NCI-H526 treated with DMSO at 0.1 percent for 48 hours (cell line): ENCODE results near the gene CEP78.

Experiments
- DNase-seq: peaks from one replicate; lab custom pipeline; 2025; lab: John Stamatoyannopoulos, UW

CEP78 gene

DNA sequence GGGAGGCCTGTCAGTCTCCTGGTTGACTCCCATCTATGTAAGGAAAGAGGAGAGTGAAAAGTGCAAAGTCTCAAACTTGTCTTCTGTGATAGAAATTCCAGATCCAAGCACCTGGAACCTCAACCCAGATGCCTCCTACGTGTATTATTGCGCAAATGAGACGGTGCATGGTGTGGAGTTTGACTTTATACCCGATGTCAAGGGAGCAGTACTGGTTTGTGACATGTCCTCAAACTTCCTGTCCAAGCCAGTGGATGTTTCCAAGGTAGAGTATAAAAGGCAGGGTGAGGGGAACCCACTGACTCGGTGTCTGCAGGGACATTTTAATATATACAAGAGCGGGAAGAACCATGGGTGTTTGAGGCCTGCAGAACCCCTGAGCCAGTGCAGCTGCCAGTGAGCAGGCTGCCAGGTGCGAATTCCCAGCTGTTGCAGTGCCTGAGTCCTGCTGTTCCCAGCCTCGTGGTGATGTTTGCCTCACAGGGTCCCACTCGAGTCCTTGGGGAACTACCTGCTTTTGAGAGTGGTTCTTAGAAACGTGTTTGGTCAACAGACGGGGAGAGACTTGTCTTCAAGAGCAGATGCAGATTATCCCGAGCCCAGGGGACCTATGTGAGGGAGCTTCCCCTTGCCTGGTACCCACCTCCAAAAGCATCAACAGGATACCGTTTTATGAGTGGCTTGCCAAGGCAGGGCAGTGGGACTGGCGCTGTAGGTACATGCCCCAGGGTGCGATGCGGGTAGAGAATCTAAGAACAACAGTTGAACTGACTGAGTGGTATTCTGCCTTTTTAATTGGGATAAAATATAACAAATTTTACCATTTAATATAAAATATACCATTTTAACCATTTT lies 70.6 kb downstream of the CEP78 start:
- no peak for DNase-seq

DNA sequence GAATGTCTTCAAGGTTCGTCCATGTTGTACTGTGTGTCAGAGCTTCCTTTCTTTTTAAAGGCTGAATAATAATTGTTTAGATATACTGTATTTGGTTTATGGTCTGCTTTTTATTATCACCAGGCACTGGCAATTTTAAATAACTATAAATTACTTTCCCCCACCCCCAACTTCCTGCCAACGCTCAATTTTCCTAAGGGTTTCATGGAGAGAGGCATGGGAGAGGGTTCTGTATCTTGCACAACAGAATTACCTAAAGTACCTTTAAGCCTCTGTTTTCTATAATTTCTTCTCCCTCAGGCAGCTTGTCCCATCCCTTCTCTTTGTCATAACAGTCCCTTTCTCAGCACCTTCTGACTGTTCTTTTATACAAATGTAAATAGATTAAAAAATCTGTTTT lies 71.5 kb downstream of the CEP78 start:
- no peak for DNase-seq

DNA sequence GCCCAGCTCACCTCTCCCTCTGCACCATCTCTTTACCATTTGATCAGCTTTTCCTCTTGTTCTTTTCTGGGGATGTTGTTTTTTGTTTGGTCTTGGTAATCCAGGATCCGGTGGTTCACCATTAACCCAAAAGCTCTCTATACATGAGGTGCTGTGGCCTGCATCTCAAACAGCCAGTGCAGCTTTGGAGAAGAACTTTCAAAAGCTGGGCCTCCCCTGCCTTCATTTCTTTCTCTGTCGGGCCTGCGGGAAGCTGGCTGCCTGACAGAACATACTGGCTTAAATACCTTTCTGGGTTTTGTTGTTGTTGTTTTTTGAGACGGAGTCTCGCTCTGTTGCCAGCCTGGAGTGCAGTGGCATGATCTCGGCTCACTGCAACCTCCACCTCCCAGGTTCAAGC lies 73.2 kb downstream of the CEP78 start:
- DNase-seq = no peak

DNA sequence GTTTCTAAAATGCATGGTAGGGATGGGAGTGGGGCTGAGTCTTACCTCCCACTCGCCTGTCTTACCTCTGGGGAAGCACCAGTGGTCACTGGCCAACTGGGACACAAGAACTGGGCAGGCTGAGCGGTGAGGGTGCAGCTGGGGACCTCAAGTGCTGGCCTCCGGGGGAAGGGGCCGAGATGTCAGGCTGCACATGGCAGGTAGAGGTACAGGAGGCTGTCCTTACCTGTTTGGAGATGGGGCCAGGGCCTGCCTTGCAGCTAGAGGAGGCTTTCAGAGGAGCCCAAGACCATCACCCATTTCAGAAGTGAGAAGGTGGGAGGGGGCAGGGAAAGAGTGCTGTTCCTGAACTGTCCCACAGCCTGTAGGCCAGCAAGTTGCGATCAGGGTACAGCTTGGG lies 75.2 kb downstream of the CEP78 start:
- no peak for DNase-seq

DNA sequence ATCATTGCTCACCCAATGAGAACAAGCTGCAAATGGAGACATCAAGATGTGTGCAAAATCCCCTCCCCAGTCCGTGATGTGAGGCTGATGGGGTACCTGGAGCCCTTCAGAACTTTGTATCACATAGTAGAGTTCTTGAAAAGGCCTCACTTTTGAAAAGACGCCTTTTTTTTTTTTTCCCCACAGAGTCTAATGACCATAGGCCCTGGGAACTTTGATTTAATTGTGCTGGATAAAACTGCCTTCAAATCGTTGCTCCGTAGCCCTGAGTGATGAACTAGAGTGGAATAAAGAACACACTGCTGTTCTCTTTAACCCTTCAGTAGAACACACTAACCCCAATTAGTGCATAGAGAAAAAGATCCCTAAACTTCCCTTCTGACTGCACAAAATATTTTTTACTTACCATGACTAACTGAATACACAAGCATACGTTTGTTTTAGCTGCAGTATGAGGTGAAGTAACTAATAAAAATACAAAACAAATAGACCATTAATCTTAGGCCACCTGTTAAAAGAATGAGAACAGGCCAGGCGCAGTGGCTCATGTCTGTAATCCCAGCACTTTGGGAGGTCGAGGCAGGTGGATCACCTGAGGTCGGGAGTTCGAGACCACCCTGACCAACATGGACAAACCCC lies 76.1 kb downstream of the CEP78 start:
- peak; percentile 3 for DNase-seq

DNA sequence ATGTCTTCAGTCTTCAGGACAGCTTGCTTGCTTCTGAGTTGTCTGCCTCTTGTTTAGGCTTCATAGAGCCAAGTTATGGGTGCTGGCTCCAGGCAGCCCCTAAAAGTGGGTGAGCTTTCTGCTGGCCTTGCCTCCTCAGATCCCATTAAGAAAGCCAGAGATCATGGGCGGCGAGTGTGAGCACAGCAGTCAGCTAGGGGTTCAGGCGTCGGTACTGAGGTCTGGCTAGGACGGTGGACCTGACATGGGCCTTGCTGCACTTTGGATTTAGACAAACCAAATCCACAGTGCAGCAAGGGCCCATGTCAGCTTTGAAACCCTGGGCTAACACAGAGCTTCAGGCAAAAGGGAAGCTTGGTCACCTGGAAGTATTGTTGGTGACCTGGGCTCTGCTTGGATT lies 78.7 kb downstream of the CEP78 start:
- DNase-seq = no peak

DNA sequence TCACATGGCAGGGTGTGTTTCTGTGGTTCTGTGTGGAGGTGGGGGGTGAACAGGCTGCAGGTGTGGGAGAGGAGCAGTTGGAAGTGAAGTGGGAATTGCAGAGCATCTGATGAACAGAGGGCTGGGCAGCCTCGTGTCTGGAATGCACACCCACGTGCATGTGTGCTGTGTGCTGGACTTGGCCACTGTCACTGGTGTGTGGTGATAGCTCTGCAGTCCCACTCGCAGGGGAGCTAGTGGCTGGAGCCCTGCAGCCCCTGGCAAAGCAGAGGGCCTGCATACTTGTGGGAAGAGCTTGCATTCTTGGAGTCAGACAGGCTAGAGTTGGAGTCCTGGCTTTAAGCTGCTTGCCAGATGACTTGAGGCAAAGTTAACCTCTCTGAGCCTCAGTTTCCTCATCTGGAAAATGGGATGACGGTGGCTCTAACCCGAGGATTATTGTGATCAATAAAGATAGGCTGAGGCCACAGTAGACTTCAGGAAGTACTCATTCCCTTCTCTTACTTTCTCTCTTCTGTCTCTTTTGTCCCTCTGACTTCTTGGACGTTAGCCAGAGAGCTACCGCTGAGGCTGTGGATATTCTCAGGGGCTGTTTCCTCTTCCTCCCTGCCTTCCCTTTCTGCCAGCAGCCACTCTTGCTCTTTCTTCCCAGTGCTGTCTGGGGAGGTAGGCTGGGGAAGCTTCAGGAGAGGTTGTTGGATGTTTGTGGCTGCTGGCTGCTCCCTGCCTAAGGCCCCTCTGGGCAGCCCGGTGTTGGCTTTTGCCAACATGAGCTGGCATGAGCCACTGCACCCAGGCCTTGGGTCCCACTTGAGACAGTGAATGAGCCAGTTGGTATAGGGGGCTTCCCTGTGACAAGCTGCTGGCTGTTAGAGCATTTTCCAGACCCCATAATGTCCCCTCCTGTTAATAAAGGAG lies 79.3 kb downstream of the CEP78 start:
- no peak for DNase-seq

DNA sequence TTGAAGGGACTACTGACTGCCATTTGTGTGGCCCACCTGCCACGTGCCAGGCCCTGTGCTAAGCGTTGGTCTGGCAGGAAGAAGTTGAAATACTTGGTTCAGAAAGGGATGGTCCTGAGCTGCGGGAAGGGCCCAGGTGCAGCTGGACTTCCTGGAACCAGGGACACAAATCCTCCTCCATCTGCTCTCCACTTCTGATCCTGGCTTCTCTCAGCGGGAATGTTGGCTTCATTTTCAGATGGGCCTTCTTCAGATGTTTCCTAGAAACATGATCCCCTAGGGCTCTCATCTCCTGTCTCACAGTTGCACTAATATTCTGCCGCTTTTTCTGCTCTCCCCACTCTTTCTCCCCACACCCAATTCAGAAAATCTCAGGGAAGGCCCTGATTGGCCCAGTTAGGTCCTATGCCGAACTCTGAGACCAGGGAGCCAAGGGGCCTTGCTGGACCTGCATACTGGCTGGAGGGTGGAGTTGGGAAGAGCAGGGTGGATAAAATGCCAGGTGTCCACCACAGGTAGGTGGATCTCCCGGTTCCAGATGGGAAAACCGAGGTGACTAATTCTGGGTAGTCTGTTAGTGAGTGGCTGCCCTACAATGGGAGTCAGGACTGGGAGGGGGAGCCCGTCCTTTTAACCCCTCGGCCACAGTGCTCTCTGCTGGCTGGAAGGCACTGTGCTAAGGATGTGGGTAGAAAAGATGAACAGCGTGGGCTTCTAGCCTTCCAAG lies 80.5 kb downstream of the CEP78 start:
- no peak for DNase-seq

DNA sequence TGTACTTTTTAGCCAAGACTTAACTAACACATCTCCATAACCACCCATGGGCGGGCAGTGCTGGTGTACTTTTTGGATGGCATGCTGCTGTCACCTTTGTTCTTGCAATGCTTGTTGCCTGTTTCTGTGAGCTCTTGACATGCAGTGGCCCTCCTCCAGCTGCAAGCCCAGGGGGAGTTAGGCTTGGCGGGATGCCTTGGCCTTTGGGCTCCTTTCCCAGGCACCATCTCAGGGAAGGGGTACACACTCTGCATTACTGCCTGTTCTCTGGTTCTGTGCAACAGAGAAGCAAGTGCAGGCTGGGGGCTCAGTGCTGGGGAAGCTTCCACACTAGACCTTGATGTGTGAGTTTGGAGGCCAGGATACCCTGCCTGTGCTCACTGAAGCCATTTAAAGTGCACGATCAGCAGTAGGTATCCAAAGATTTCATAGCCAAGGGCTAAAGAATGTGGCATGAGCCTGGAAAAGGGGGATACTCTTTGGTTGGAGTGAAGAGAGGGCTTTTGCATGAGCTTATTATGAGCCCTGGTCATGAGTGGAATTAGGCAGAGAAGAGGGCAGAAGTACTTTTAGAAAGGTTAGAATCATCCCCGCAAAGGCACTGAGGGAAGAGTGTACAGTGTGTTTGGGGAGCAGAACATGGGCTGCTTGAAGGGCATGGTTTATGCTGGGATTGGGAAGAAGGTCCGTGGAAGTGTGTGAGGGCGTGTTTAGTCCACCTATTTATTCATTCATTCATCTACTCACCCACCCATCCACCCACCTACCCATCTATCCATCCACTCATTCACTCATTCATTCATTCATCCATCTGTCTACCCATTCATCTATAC lies 83.5 kb downstream of the CEP78 start:
- no peak for DNase-seq

DNA sequence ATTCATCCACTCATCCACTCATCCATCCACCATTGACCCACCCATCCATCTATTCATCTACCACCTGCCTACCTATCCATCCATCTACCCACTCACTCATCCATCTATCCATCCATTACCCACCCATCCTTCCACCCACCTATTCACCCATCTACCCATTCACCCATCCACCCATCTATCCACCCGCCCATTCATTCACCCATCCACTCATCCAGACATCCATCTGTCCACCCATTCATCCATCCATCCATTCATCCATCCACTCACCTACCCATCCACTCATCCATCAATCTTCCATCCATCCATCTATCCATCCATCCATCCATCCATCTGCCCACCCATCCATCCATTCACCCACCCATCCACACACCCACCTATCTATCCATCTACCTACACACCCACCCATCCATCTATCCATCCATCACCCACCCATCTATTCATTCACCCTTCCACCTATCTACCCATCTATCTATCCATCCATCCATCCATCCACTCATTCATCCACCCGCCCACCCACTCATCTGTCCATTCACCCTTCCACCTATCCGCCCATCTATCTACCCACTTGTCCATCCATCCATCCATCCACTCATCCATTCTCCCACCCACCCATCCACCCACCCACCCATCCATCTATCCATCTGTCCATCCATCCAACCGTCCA lies 84.3 kb downstream of the CEP78 start:
- no peak for DNase-seq

DNA sequence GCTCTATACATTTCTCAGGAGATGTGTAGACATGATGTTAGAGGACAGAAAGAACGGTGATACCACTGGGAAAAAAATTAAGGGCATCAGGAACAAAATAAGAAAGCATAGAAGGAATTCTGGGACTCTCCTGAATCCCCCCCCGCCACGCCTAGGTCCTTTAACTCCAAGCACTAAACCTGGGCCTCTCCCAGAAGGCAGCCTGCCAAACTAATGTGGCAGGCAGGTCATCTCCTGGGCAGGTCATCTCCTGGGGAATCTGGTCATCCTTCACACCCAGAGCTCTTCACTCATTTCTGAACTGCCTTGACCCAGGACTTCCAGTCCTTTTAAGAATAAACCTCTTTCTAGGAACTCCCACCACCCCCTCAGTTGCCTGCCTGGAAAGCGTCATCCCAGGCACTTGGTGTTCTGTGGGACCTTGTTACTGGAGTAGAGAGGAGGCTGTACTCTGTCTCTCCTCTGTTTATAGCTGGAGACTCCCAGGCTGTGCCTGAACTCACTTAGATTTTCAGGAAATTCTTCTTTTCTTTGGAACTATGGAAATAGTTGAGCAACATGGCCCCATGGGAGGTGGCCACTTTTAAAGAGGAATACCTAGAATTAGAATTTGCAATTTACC lies 85.1 kb downstream of the CEP78 start:
- no peak for DNase-seq

DNA sequence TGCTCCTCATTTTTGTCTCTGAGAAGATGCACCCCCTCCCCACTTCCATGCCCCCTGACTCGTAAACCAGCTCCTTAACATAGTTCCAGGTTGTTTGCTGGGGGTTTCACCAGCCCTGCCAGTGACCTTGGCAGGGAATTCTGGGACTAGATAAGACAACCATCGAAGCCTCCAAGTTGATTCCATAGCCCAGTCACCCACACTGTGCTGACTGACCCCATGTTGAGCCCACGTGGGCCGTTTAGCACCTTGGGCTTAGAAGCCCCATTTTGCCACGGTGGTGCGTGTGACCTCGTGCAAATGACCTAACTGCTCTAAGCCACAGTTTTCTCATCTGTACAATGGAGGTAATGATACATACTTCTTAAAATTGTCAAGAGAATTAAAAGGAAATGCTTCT lies 85.6 kb downstream of the CEP78 start:
- no peak for DNase-seq

DNA sequence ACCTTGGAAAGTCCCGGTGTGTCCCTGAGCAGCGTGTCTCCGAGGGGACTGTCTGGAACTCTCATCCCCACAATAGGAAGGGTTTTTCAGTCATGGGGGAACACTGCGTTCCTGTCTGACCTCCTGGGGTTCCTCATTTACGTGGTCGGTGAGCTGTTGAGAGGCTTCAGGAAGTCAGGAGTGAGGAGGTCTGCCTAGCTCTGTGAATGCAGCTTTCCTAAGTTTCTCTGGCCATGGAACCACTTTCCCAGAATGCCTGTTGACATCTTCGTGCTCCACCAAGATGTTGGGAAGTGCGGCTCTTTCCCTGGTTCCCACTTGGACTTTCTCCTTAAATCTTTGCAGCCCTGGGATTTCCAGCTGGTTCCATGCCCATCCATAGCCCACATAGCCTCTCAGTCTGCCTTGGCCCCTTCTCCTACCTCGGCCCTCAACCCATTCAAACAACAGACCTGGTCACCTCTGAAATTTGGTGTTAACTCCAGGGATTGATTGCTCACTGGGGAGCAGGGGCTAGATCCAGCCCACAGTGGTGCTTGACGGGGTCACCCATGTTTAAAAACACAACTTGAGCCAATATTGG lies 88.3 kb downstream of the CEP78 start:
- DNase-seq = no peak

DNA sequence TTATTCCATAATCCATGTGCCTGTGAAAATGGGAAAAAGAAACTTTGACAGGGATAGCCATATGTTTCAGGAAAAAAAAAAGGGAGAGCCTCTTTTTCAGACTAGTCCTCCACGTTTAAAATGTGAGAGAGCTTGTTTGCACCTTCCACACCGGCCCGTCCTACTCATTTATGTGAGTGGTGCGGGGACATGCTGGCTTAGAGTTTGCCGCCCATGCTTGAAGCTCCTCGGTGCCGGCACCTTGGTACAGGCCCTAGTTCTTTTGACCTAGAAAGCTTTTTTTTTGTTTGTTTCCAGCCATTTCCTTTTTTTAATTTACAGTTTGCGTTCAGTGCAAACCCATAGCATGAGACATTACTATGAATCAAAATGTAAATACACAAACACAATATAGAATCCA lies 88.8 kb downstream of the CEP78 start:
- no peak for DNase-seq

DNA sequence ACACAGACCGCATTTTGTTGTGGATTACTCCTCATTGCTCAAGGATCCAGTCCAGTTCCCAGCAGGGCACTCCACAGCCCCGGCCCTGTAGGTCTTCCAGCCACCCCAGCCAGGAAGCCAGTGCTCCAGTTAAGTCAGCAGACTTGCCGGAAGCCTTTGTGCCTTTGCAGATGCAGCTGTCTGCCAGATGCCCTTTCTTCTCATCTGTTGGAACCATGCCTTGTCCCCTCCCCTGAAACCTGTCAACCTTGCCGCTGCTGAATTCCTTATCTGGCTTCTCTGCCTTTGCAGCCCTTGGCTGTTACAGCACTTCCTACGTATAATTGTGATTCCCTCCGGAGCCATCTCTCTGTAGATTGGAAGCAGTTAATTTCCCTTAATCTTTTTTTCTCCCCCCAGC lies 89.5 kb downstream of the CEP78 start:
- no peak for DNase-seq

DNA sequence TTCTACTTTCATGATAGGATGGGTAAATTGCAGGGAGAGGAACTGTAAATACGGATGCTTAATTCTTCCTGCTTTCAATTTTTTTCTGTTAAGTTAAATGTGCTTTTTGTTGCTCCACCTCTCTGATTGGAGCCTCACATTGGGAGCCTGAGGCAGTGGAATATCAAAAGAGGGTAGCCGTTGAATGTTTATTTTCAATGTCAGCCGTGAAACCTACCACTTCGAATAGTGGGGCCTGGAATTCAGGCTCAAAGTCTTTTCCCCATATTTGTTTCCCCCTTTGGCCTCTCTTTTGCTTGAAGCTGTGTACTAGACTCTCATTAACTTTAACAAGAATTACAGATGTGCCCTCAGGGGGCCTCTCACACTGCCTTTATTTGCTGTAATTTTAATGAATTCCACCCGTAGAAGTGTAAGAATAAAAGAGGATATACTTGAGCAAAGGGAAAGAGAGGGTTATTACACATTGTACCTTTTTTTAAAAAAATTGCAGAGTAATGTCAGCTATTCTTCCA lies 90.0 kb downstream of the CEP78 start:
- DNase-seq = no peak

DNA sequence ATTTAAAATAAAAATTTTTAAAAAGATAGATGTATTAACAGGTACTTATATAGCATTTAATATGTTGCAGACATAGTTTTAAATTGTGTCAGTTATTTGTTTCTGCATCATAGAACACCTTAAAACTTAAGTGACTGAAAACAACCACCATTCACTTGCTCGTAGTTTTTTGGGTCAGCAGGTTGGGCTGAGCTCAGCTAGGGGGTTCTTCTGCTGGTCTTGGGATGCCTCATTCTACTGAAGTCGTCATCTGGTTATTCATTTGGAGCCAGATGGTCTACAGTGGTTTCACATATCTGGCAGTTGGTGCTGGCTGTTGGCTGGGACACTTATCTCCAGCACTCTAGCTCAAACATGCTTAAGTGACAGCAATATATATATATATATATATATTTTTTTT lies 90.7 kb downstream of the CEP78 start:
- no peak for DNase-seq
